HG03135 (cell line): ENCODE results near the gene HOPX.
"Not testable (repeated sequence)": the region's sequence is repeated elsewhere in the genome, so short reads cannot be mapped to it uniquely, and the experiment has no call there.

Experiments used
- ATAC-seq: cut with Tn5 transposase; IDR thresholded peaks from one replicate; pipeline ENCODE4 v1.9.1; 2021; ENCODE audit warnings: mild to moderate bottlenecking, moderate library complexity; ENCODE audit not compliant: unreplicated experiment

HOPX gene, protein sequence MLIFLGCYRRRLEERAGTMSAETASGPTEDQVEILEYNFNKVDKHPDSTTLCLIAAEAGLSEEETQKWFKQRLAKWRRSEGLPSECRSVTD

DNA sequence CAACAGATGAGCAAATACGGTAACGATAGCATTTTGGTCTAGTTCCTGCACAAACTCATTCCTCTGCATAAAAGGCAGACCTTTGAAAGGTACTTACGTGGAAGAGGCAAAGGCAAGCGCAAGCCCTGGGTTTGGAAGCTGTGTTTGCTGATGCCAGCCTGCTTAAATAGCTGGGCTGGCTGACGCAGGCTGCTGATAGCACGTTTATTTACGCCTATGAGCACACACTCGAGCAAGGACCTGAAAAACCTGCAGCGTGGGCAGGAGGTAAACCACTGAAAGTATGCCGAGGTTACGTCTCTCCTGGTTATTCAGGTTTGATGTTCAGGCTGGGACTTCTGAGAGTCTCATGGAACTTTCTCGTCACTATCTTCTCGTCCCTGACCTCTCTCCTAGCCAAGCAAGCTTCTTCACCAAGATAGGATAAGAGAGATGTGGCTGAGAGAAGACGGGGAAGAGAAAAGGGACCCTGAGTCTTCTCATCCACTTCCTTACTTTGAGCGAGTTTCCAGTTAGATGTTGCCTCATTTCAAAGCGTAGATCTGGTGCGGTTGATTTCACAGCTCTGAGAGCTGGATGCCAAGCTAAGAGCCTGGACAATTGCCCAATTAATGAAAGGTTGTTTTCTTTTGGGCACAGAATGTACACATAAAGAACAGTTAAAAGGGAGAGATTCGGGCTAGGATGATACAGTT is at the start of gene HOPX:
TSS of gene HOPX (minus strand) at position 139 of the 695 bp plus-strand sequence. CDS start 23,480 bp downstream, outside the sequence.
- peak; percentile 67 for ATAC-seq

DNA sequence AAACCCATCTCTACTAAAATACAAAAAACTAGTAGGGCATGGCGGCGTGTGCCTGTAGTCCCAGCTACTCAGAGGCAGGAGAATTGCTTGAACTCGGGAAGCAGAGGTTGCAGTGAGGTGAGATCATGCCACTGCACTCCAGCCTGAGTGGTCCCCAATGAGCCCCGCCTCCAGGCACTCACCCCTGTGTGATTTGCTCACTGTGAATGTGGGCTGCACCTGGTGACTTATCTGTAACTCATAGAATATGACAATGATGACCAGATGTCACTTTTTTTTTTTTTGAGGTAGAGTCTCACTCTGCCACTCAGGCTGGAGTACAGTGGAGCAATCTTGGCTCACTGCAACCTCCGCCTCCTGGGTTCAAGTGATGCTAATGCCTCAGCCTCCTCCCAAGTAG is 49.0 kb upstream of the HOPX start:
- ATAC-seq, result no peak

DNA sequence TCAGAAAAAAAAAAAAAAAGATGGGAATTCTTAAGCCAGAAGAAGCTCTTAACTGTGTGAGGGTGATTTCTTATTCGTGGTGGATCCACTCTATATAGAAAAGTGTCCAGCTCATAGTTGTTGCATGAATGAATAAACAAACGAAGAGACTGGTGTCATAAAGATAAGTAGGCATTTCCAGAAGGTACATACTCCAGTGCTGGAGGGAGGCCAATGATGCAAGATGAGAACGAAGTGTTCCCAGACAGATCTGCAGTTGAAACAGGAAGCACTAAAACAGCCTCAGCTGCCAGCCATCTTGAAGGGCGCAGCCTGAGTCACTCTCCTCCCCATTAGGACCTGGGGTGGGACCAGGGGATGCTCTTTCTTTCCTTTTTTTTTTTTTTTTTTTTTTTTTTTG is 47.4 kb upstream of the HOPX start:
- ATAC-seq, result no peak

DNA sequence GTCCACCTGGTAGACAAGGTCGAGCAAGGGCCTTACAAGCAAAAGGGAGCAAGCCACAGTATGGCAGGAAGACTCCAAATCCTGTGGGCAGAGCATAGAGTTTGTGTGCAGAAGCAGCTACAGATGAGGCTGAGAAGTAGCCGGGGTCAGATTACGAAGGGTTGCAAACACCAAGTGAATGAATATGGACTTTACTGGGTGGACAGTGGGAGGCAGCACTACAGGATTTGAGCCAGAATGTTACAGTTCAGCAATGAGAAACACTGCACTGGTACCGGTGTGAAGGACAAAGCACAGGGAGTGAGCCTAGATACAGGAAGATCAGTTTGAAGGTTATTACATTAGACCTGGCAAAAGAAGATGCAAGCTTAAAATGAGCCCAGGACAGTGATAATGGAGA is 46.1 kb upstream of the HOPX start:
- no peak for ATAC-seq

DNA sequence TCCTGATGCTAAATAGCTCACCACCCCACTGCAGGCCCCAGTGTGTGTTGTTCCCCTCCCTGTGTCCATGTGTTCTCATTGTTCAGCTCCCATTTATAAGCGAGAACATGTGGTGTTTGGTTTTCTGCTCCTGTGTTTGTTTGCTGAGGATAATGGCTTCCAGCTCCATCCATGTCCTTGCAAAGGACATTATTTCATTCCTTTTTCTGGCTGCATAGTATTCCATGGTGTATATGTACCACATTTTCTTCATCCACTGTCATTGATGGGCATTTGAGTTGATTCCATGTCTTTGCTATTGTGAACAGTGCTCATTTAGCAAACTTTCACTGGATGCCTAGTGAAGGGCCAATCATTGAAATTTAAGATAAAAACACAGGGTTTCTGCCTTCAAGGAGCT is 45.5 kb upstream of the HOPX start:
- ATAC-seq, result not testable (repeated sequence)

DNA sequence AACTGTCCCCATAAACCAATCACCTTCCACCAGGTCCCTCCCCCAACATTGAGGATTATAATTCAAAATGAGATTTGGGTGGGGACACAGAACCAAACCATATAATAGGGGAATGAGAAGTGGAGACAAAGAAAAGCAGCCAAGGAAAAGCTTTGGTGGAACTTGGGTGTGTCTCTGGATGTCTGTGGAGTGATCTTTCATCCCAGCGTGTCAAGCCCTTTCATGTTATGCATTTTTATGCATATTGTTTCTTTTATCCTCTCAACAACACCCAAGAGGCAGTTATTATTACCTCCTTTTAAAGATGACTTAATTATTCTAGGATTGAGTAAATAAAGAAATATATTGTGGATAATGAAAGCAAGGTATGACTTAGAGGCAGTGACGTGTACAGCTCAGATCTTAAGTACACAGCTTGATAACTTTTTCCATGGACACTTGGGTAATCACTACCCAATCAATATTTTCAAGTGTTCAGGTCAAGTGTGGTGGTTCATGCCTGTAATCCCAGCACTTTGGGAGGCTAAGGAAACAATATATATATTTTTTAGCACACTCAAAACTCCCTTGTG is 42.6 kb upstream of the HOPX start:
- no peak for ATAC-seq

DNA sequence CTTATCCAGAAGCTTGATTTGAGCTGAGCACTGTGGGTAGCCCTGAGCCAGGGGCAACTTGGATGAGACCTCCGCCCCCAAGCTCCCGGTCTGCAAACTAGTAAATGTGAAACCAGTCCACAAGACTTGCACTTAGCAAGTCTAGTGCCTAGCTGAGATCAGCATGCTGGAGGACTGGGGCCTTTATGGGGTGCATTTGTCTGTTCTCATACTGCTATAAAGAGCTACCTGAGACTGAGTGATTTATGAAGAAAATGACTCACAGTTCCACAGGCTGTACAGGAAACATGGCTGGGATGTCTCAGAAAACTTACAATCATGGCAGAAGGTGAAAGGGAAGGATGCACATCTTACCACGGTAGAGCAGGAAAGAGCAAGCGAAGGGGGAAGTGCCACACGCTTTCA is 42.1 kb upstream of the HOPX start:
- ATAC-seq, result no peak

DNA sequence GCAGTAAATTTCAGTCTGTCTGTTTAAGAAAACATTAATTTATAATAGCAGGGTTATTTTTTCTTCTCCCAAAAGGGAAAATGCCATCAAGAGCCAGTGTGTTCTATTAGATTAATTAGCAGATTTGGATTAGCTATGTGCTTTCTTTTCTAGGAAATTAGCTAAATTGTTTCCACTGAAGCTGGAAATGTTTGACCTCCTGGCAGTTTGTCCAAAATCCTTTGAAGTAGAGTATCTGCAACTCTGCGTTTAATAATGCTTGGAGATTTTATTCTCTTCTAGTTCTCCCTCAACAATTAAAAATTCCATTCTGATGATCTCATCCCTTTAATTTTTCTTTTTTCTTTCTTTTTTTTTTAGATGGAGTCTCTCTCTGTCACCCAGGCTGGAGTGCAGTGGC is 27.1 kb upstream of the HOPX start:
- ATAC-seq, result no peak

DNA sequence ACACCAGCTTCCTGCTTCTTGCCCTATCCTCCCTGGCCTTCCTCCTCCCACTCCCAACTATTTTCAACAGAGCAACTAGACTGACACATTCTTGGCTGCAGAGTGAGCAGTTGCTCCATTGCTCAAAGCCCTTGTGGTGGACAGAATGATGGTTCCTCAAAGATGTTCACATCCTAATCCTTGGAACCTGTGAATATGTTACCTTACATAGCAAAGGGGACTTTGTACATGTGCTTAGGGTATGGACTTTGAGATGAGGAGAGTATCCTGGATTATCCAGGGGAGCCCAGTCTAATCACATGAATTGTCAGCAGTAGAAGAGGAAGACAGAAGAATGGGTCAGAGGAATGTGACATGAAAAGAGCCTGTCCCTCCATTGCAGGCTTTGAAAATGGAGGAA is 24.9 kb upstream of the HOPX start:
- ATAC-seq, result no peak

DNA sequence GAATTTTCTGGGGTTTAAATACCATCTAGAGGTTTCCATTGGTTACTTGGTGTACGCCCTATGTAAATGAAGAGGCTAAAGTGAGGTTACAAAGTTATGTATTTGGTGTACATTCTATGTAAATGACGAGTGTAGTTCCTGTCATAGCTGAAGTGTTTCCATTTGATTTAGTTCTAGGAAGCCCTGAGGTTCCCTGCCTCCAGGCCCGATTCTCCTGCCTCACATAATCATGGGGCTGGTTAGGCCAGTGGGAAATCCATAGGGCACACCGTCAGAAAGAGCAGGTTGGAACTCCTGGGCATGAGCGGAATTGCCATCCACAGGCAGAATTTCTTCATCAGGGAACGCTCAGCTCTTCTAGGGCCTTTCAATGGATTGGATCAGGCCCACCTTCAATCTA is 24.2 kb upstream of the HOPX start:
- no peak for ATAC-seq

DNA sequence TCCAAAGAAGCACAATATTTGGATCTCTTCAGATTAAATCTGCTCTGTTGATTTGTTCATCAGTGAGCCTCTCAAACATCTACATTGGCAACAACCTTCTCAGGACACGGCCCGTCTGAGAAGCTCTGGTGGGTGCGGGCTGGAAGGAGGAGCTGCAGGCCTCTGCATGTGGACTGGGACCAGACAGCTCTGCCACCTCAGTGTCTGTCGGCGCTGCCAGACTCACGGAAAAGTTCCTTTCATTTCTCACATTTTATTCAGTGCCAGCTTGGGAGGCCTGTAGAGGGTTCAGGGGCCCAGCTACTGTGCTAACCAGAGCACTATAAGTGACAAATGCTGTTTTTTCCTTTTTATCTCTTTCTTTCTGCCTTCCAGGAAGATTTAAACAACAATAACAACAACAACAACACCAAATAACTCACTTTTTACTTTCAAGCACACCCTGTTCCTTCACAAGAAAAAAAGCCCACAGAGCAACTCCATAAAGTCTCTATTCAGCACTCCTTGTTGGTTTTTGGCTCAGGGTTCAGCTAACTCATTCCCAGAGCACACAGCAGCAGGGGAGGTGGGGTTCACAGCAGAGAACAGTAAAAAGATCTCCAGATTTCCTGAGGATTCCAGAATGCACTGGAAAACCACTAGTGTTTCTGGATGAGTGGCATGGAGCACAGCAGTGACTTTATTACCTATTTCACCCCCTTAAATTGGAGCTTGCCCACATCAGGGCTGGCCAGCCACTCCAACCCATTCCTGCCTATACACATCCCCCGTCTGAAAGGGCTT is 23.2 kb upstream of the HOPX start:
- ATAC-seq, result no peak

DNA sequence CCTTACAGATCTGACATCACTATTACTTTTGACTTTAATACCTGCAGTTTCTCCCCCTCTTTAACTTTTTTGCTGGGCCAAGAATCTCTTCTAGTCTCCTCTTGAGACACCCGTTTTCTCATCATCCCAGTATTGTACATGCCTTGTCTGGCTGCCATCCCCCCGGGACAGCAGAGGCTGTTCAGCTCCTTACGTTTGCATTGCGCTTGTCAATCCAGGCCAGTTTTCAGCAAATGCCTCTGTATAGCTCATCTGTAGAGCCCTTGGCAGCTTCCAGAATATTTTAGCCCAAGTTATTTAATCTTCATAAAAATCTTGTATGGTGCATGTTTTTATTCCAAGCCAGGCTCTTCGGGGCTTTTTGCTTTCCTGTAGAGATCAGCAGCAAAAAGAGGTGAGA is 22.3 kb upstream of the HOPX start:
- ATAC-seq, result no peak

DNA sequence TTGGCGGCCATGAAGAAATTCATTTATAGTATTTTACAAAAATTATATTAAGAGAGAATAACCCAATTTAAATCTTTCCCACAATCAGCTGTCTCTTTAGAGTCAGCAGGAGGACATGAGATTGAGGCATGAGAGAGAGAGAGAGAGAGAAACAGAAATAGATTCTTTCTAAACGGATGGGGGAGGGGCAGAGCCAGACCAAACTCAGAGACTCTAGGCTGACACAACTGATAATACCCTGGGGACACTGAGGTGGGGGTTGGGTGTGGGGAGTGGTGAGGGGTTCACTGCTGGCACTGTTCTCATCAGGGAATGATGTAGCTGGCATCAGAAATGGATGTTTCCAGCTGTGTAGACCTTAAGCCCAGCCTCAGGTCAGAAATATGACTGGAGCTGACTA is 20.5 kb upstream of the HOPX start:
- ATAC-seq, result no peak

DNA sequence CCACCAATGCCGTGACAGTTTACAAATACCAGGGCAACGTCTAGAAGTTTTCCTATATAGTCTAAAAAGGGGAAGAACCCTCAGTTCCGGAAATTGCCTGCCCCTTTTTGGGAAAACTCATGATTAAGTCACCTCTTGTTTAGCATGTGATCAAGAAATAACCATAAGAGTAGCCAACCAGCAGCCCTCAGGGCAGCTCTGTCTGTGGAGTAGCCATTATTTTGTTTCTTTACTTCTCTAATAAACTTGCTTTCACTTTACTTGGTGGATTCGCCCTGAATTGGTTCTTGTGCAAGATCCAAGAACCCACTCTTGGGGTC is 20.0 kb upstream of the HOPX start:
- ATAC-seq, result no peak

DNA sequence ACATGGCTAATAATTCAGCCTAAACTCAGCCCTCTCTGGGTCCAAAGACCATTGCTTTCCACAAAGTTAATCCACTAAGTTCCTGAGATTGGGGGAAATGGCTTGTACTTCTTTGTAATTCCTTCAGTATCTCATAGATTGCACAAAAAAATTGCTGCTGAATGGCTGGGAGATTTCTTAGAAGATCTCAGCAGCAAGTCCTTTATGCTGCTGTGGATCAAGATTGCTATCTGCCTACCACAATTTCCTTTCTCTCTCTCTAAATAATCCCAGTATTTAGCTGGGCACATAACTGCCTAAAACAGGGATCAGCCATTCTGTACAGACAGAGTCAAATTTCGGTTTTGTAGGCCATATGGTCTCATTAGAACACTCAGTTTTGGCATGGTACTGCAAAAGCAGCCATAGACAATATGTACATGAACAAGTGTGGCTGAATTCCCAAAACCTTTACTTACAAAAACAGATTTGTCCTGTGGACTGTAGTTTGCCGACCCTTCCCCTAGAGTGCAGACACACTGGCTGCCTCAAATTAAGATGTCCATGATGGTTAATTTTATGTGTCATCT is 18.5 kb upstream of the HOPX start:
- ATAC-seq, result no peak

DNA sequence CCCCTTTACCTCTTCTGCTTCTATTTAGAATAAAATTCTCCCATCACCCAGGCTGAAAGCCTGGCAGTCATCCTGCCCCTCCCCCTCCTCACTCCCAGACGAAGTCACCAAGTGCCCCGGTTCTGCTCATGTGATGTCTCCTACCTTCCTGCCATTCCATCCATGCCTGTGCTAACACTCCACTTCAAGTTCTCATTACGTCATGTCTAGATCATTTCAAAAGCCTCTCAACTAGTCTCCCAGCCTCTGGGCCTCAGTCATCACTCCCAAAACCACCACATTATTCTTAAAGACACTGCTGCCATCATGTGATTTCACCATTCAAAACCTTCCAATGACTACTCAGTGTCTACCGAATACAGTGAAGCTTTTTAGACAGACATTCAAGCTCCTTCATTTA is 17.2 kb upstream of the HOPX start:
- no peak for ATAC-seq

DNA sequence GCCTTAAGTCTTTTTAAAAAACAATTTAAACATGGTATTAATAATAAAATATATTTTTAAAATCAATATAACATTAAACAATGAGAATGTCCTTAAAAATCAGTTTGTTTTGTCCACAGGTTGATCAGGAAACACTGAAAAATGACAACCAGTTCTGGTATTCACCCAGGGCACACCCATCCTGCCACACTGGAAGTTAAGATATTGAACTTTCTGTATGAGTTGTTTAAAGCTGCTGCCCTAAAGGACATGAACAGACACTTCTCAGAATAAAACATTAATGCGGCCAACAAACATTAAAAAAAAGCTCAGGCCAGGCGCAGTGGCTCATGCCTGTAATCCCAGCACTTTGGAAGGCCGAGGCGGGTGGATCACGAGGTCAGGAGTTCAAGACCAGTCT is 15.0 kb upstream of the HOPX start:
- no peak for ATAC-seq

DNA sequence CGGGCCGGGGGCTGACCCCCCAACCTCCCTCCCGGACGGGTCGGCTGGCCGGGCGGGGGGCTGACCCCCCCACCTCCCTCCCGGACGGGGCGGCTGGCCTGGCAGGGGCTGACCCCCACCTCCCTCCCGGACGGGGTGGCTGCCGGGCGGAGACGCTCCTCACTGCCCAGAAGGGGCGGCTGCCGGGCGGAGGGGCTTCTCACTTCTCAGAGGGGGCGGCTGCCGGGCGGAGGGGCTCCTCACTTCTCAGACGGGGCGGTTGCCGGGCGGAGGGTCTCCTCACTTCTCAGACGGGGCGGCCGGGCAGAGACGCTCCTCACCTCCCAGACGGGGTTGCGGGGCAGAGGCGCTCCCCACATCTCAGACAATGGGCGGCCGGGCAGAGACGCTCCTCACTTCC is 12.4 kb upstream of the HOPX start:
- not testable (repeated sequence) for ATAC-seq

DNA sequence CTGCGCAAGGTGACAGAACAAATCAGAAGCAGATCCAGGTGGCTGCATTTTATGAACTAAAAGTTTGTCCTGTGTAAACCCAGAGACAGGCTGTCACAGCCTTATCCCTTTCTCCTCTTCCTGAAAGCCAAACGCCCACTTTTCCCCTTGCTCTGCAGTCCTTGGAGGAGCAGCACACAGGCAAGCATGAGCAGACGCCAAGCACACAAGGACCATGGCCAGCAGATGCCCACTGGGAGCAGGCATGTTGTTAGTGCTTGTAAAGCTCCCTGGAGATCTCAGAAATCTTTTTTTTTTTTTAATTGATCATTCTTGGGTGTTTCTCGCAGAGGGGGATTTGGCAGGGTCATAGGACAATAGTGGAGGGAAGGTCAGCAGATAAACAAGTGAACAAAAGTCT is 11.5 kb upstream of the HOPX start:
- no peak for ATAC-seq

DNA sequence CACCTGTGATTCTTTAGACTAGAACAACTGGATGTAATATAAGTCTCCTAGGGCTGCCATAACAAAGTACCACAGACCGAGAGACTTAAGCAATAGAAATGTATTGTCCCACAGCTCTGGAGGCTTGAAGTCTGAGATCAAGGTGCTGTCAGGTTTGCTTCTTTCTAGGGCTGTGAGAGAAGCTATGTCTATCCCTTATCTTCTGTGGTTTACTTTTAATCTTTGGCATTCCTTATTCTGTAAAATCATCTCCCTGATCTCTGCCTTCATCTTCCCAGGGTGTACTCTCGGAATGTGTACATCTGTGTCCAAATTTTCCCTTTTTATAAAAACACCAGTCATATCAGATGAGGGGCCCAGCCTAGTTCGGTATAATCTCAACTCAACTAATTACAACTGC is 10.3 kb upstream of the HOPX start:
- ATAC-seq, result no peak

DNA sequence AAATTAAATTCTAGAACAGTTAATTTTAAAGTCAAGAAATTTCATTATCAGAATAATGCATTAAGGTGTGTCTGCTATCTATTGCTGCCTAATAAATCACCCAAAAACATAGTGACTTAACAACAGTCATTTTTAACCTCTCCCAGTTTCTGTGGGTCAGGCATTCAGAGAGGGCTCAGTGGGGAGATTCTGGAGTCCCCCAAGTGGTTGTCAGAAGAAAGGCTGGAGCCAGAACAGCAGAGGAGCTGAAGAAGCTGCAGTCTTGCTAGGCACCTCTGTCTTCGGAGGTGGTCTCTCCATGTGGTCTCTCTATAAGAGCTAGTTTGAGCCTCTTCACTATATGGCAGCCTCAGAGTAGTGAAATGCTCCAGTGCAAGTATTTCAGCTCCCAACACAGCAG is 9.3 kb upstream of the HOPX start:
- ATAC-seq, result no peak
